ENCODE data around the gene NFATC4.

GRCh38 chr14:24368212-24368561 lies 203 bp downstream of the NFATC4 start:
- TF ChIP-seq CTCF (IDR thresholded peaks at IDR 0.05) (no peak), EP300 (IDR thresholded peaks at IDR 0.05) (no peak)

Data from sigmoid colon (tissue), 4 donors.